ENCODE measurements around the gene ABCA6. TPM values are rescaled to one million over a fixed set of nuclear protein-coding genes. Genes with fewer than 3 reads are reported as not detected.
"Not testable (repeated sequence)": the region's sequence is repeated elsewhere in the genome, so short reads cannot be mapped to it uniquely, and the experiment has no call there.

The ABCA6 gene
- total and polyA plus RNA-seq, 12 donors: 5.4 to 45.4 (median 15.4) TPM

GRCh38 chr17:69173118-69173517 lies 31.4 kb upstream of the ABCA6 start:
- H3K27me3 ChIP-seq: no peaks in the 10 kb centered on the region
- no peaks in the 10 kb centered on the region for H3K9me3 ChIP-seq (replicated peaks in 1 of 3)
- intact Hi-C loops (cut with DNase I): no loop called here
- H3K4me3 ChIP-seq: no peak overlapping the region
- no peak for TF ChIP-seq CTCF (IDR thresholded peaks at IDR 0.05)
- no peak for TF ChIP-seq POLR2A (IDR thresholded peaks at IDR 0.05)
- H3K36me3 ChIP-seq (replicated peaks in 1 of 2): no peaks in the 10 kb centered on the region
- no peaks in the 10 kb centered on the region for H3K4me1 ChIP-seq (replicated peaks in 1 of 2)
- H3K27ac ChIP-seq: no peak overlapping the region
- DNase-seq: no peak
- 48 to 72% (median 64%) methylated on average over 2 of the region's 2 CpGs for WGBS, 4 donors

GRCh38 chr17:69170377-69170776 lies 28.7 kb upstream of the ABCA6 start:
- Histone ChIP-seq H3K36me3 (replicated peaks in 1 of 2) (no peaks in the 10 kb centered on the region), H3K9me3 (replicated peaks in 1 of 3) (no peaks in the 10 kb centered on the region), H3K4me1 (replicated peaks in 1 of 2) (no peaks in the 10 kb centered on the region), H3K27me3 (no peaks in the 10 kb centered on the region), H3K27ac (no peak overlapping the region), H3K4me3 (no peak overlapping the region)
- no peak for TF ChIP-seq POLR2A (IDR thresholded peaks at IDR 0.05)
- TF ChIP-seq CTCF (IDR thresholded peaks at IDR 0.05): no peak
- DNase-seq: no peak
- intact Hi-C loops (cut with DNase I): no loop called here

- intact Hi-C loops (cut with DNase I); H3K4me3 ChIP-seq; H3K36me3 ChIP-seq (replicated peaks in 1 of 2); H3K9me3 ChIP-seq (replicated peaks in 1 of 3); DNase-seq; H3K27ac ChIP-seq; H3K4me1 ChIP-seq (replicated peaks in 1 of 2); H3K27me3 ChIP-seq: not testable (repeated sequence)
Measured at GRCh38 chr17:69168642-69169041, 26.9 kb upstream of the ABCA6 start.

- Histone ChIP-seq H3K9me3 (replicated peaks in 1 of 3) (no peaks in the 10 kb centered on the region), H3K36me3 (replicated peaks in 1 of 2) (no peaks in the 10 kb centered on the region), H3K4me3 (no peak overlapping the region), H3K27me3 (no peaks in the 10 kb centered on the region), H3K4me1 (replicated peaks in 1 of 2) (no peaks in the 10 kb centered on the region), H3K27ac (no peak overlapping the region)
- no peak for DNase-seq
- intact Hi-C loops (cut with DNase I): no loop called here
- WGBS, 4 donors: 85 to 95% (median 93%) methylated on average over 2 of the region's 2 CpGs
- TF ChIP-seq CTCF (IDR thresholded peaks at IDR 0.05): no peak
- no peak for TF ChIP-seq POLR2A (IDR thresholded peaks at IDR 0.05)
Measured at GRCh38 chr17:69166957-69167356, 25.3 kb upstream of the ABCA6 start.

- Histone ChIP-seq H3K36me3 (replicated peaks in 1 of 2) (no peaks in the 10 kb centered on the region), H3K9me3 (replicated peaks in 1 of 3) (no peaks in the 10 kb centered on the region), H3K27ac (no peak overlapping the region), H3K4me3 (no peak overlapping the region), H3K4me1 (replicated peaks in 1 of 2) (no peaks in the 10 kb centered on the region), H3K27me3 (no peaks in the 10 kb centered on the region)
- no peak for DNase-seq
- TF ChIP-seq POLR2A (IDR thresholded peaks at IDR 0.05): no peak
- TF ChIP-seq CTCF (IDR thresholded peaks at IDR 0.05): no peak
- intact Hi-C loops (cut with DNase I): no loop called here
Measured at GRCh38 chr17:69164206-69164605, 22.5 kb upstream of the ABCA6 start.
